GM12864 (cell line): Measurements from ENCODE around the gene KRTAP1-4.
"Not testable (repeated sequence)": the region's sequence is repeated elsewhere in the genome, so short reads cannot be mapped to it uniquely, and the experiment has no call there.

Experiments used
- DNase-seq: peaks from one replicate; pipeline ENCODE4 v3.0.0-alpha.2; 2011; ENCODE audit warnings: low read depth
- H3K4me3 ChIP-seq: 2 replicates; pipeline ENCODE4 v1.5.1; 2011; ENCODE audit warnings: mild to moderate bottlenecking, low read depth, low read length, control low read depth
- TF ChIP-seq, protein P1 (sequence below): IDR thresholded peaks from 2 replicates; pipeline ENCODE4 v1.5.1; 2011; ENCODE audit warnings: low read depth, mild to moderate bottlenecking, moderate library complexity, low read length, control low read depth, inconsistent platforms; ENCODE audit errors: missing control alignments

KRTAP1-4 gene

DNA sequence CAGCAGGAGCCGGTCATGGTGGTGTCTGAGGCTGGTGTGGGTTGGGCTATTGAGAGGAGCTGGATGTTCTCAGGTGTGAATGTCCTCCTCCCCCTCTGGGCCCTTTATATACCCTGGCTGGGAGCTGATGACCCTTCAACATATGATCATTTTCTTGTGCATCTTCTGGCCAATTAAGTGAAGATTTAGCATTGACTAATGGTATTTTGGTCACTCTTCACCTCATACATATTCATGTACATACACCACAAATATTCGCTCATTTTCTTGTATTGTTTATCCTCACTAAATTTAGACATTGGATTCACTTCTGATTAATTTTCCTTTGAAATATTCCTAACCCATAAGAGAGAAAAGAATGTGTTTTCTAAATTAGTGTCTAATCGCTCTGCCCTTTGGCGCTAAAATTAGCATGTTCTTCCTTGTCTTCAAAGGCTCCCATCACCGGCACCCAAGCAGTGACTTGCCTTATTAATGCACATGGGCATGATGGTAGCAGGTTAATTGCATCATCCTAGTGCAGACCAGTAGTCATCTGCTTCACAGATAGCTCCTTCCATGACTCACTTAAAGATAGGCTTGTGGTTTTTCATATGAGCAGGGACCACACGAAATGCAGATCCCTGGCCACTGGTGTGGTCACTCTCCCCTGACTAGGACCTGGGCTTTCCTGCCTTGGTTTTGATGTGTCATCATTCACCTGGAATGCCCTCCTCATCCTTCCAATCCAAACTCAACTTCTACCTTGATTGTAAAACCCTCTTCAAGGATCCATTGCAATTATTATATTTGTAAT, 36.0 kb upstream of the KRTAP1-4 start, which contains the start of gene KRTAP2-4:
Gene KRTAP2-4 (minus strand): TSS at position 51 of the 796 bp plus-strand sequence. CDS start 34 bp downstream, at position 17.
- TF ChIP-seq, protein P1, sequence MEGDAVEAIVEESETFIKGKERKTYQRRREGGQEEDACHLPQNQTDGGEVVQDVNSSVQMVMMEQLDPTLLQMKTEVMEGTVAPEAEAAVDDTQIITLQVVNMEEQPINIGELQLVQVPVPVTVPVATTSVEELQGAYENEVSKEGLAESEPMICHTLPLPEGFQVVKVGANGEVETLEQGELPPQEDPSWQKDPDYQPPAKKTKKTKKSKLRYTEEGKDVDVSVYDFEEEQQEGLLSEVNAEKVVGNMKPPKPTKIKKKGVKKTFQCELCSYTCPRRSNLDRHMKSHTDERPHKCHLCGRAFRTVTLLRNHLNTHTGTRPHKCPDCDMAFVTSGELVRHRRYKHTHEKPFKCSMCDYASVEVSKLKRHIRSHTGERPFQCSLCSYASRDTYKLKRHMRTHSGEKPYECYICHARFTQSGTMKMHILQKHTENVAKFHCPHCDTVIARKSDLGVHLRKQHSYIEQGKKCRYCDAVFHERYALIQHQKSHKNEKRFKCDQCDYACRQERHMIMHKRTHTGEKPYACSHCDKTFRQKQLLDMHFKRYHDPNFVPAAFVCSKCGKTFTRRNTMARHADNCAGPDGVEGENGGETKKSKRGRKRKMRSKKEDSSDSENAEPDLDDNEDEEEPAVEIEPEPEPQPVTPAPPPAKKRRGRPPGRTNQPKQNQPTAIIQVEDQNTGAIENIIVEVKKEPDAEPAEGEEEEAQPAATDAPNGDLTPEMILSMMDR, result no peak
- DNase-seq, result no peak
- no peak within 1 kb of the TSS for H3K4me3 ChIP-seq

DNA sequence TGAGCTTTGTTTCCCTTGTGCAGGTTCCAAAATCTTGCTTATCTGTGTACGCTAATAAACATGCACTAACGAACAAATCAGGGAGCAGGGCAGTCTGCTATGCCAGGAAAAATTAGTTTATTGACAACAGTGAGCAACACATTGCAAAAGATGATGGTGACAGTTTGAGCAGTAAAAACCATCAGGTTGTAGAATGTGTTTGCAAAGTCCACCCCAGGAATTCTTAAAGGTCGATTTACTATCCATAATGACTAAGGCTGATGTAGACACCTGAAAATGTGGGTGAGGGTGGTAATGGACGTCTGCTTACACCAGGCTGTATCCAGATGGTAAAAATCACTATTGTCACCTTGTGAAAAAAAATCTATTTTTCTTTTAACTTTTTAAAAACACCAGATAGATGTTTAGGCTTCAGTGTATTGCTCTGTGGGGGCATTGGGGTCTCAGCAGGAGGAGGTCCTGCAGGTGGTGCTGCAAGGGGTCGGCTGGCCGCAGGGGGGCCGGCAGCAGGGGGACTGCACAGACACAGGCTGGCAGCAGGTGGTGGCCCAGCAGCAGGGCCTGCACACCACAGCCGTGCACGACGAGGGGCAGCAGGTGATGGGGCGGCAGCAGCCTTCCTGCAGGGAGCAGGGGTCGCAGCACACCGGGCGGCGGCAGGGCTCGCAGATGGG, 35.2 kb upstream of the KRTAP1-4 start:
- H3K4me3 ChIP-seq, result not testable (repeated sequence)

DNA sequence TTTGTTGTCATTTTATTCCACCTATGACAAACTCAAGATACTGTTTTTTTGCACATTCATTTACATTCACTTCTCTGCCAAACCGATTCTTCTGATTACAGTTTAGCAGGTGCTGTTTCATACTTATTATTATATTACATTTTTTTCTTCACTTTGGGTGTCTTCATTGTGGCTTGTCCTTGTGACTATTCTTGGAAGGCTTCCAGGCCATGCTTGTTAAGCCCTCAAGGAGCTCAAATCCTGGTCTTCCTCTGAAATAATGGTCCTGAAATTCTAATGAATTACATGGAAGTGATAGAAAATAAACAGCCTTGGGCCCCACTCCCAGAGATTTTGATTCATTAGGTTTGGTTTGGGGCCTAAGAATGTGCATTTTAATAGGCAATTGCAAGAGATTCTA, 34.3 kb upstream of the KRTAP1-4 start:
- no peak for DNase-seq
- H3K4me3 ChIP-seq, result no peak overlapping the region
- TF ChIP-seq, protein P1, result no peak

More for the DNA sequence above, 35.2 kb upstream of the KRTAP1-4 start:
- not testable (repeated sequence) for DNase-seq

DNA sequence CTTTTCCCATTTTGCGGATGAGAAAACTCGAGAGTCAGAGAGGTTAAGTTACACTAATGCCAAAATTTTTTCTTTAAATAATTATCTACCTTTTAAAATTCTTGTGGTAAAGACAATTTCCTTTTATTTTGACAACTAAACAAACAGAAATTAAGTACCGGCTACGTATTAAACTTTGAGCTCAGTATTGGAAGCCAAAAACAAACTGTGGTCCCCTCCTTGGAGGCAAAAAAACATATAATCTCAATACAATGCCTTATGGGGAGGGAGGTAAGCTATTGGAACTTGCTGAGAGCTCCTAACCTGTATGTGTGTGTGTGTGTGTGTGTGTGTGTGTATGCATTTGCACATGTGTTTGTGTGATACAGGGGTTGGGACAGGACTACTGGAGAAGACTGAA, 33.5 kb upstream of the KRTAP1-4 start:
- DNase-seq, result no peak
- TF ChIP-seq, protein P1, result no peak
- H3K4me3 ChIP-seq, result no peak overlapping the region

DNA sequence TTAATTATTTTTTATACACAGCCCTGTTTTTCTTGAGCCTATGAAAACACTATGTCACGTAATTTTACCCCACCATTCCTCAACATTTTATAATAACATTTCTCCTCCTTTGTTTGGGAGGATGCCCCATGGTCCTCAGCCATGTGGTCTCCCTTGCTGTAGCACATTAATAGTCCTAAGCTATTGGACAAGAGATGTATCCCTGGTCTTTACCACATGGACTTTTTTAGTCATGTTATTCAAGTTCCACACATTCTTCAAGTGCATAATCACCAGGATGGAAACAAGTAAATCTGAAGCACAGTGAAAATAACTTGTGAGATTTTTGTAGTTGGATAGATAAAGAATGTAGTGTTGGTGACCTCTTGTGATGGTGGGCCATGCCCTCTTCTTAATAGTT, 32.0 kb upstream of the KRTAP1-4 start:
- DNase-seq, result no peak
- TF ChIP-seq, protein P1, result no peak

DNA sequence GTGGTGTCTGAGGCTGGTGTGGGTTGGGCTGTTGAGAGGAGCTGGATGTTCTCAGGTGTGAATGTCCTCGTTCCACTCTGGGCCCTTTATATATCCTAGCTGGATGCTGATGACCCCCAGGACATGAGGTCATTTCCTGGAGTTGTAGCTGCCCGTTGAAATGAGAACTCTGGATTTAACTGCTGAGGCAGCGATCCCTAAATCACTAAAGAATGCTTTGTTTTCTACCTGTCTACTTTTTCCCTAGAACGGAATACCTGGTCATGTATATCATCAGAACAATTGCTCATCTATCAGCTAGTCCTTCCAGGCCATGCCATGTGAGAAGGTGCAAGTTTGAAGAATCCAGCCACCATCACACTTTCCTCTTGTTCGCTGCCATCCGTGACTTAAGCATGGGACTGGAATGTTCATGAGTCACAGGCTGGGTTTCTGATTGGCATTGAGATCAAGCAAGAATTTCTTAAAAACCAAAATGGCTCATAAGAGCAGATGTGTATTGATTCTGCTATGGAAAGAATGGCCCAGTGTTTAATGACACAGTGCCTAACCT, 30.1 kb upstream of the KRTAP1-4 start, which contains the start of gene KRTAP2-3:
Gene KRTAP2-3 (minus strand): TSS at position 63 of the 553 bp plus-strand sequence. CDS start 64 bp downstream, outside the sequence.
- TF ChIP-seq, protein P1, result no peak
- DNase-seq, result no peak
- no peak within 1 kb of the TSS for H3K4me3 ChIP-seq

More for the DNA sequence above, 32.0 kb upstream of the KRTAP1-4 start:
- no peak overlapping the region for H3K4me3 ChIP-seq

DNA sequence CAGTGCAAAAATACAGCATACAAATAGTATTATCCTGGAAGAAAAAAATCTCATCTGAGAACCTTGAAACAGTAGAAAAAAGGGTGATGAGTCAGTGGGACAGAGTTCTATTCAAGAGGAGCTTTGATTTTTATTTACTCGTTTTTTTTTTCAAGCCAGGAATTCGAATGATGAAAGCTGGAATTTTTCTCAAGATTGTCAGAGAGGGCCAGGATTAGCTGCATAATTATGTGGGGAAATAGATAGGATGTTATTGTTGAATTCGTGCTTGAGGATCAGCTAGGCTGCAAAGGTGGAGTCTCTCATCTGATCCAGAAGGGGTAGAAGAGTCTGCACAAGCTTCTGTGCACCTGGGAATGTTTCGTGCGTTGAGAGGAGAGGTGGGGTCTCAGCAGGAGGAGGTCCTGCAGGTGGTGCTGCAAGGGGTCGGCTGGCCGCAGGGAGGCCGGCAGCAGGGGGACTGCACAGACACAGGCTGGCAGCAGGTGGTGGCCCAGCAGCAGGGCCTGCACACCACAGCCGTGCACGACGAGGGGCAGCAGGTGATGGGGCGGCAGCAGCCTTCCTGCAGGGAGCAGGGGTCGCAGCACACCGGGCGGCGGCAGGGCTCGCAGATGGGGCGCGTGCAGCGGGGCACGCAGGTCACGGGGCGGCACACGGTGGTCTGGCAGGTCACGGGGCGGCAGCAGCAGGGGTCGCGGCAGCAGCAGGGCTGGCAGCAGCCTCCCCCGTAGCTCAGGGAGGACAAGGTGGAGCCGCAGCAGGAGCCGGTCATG, 29.5 kb upstream of the KRTAP1-4 start:
- DNase-seq, H3K4me3 ChIP-seq: not testable (repeated sequence)
